DOHH2 (cell line): ENCODE results near the gene LRRC27.

Experiments
- EZH2phosphoT487 ChIP-seq: fragments of 200-600 bp; sonication (generic); IDR thresholded peaks from 2 replicates; pipeline ENCODE4 v1.6.1; 2017; ENCODE audit warnings: borderline replicate concordance, mild to moderate bottlenecking, antibody characterized with exemption, low read length, moderate library complexity, mixed read lengths
- TF ChIP-seq, protein P1 (sequence below): fragments of 200-600 bp; sonication (generic); IDR thresholded peaks from one replicate; pipeline ENCODE4 v1.5.1; 2014; ENCODE audit warnings: antibody characterized with exemption, mild to moderate bottlenecking, low read depth, low read length; ENCODE audit not compliant: poor library complexity, severe bottlenecking

DNA sequence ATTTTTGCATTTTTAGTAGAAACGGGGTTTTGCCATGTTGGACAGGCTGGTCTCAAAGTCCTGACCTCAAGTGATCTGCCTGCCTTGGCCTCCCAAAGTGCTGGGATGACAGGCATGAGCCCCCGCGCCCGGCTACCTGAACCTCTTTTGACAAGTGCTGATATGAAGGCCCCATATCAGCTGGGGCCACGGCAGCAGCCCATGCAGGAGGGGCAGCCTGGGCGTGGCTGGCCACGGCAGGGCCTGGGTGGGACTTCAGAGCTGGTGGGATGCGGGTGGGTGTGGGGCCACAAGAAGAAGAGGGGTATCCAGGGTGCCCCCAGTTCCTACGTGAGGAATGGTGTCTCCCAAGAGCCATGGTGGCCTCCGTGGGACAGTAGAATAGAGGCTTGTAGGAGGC, 6.9 kb downstream of the LRRC27 start:
- TF ChIP-seq, protein P1, sequence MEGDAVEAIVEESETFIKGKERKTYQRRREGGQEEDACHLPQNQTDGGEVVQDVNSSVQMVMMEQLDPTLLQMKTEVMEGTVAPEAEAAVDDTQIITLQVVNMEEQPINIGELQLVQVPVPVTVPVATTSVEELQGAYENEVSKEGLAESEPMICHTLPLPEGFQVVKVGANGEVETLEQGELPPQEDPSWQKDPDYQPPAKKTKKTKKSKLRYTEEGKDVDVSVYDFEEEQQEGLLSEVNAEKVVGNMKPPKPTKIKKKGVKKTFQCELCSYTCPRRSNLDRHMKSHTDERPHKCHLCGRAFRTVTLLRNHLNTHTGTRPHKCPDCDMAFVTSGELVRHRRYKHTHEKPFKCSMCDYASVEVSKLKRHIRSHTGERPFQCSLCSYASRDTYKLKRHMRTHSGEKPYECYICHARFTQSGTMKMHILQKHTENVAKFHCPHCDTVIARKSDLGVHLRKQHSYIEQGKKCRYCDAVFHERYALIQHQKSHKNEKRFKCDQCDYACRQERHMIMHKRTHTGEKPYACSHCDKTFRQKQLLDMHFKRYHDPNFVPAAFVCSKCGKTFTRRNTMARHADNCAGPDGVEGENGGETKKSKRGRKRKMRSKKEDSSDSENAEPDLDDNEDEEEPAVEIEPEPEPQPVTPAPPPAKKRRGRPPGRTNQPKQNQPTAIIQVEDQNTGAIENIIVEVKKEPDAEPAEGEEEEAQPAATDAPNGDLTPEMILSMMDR, result no peak
- TF ChIP-seq EZH2phosphoT487, result no peak
